Measurements from ENCODE around the gene RUFY1.

RUFY1 gene

GRCh38 chr5:179577286-179577960 is 27.1 kb downstream of the RUFY1 start:
- Histone ChIP-seq H3K27ac (ENCODE audit: low read length) (no peak overlapping the region), H3K36me3 (ENCODE audit: control insufficient read depth in 1 of 2, insufficient read depth in 2 of 2, low read length in 2 of 2) (peaks cover 19 to 38% of the 10 kb centered on the region in 2 donors), H3K4me1 (ENCODE audit: control insufficient read depth in 1 of 2, insufficient read depth in 2 of 2, low read length in 2 of 2) (no peaks in the 10 kb centered on the region), H3K9me3 (ENCODE audit: control insufficient read depth in 1 of 2, low read length in 2 of 2) (no peaks in the 10 kb centered on the region), H3K4me3 (ENCODE audit: low read depth in 1 of 2, low read length in 2 of 2) (no peak overlapping the region), H3K27me3 (ENCODE audit: low read depth, low read length) (no peaks in the 10 kb centered on the region)

- Histone ChIP-seq H3K27me3 (ENCODE audit: low read depth, low read length) (no peaks in the 10 kb centered on the region), H3K27ac (ENCODE audit: low read length) (no peak overlapping the region), H3K36me3 (ENCODE audit: control insufficient read depth in 1 of 2, insufficient read depth in 2 of 2, low read length in 2 of 2) (peaks cover 28 to 53% of the 10 kb centered on the region in 2 donors), H3K4me3 (ENCODE audit: low read depth in 1 of 2, low read length in 2 of 2) (no peak overlapping the region), H3K9me3 (ENCODE audit: control insufficient read depth in 1 of 2, low read length in 2 of 2) (no peaks in the 10 kb centered on the region), H3K4me1 (ENCODE audit: control insufficient read depth in 1 of 2, insufficient read depth in 2 of 2, low read length in 2 of 2) (no peaks in the 10 kb centered on the region)
Measured at GRCh38 chr5:179585941-179586401, 35.6 kb downstream of the RUFY1 start.

- no peak overlapping the region for H3K27ac ChIP-seq (ENCODE audit: low read length)
- no peaks in the 10 kb centered on the region for H3K9me3 ChIP-seq (ENCODE audit: control insufficient read depth in 1 of 2, low read length in 2 of 2)
- H3K36me3 ChIP-seq (ENCODE audit: control insufficient read depth in 1 of 2, insufficient read depth in 2 of 2, low read length in 2 of 2) = peaks cover 37 to 57% of the 10 kb centered on the region in 2 donors
- H3K4me3 ChIP-seq (ENCODE audit: low read depth in 1 of 2, low read length in 2 of 2) = no peak overlapping the region
- no peaks in the 10 kb centered on the region for H3K4me1 ChIP-seq (ENCODE audit: control insufficient read depth in 1 of 2, insufficient read depth in 2 of 2, low read length in 2 of 2)
- H3K27me3 ChIP-seq (ENCODE audit: low read depth, low read length) = no peaks in the 10 kb centered on the region
Measured at GRCh38 chr5:179588166-179588565, 37.8 kb downstream of the RUFY1 start.

- Histone ChIP-seq H3K4me1 (ENCODE audit: control insufficient read depth in 1 of 2, insufficient read depth in 2 of 2, low read length in 2 of 2) (no peaks in the 10 kb centered on the region), H3K36me3 (ENCODE audit: control insufficient read depth in 1 of 2, insufficient read depth in 2 of 2, low read length in 2 of 2) (peaks cover 49 to 86% of the 10 kb centered on the region in 2 donors)
Measured at GRCh38 chr5:179595916-179596315, 45.6 kb downstream of the RUFY1 start.

GRCh38 chr5:179596421-179596820 is 46.1 kb downstream of the RUFY1 start:
- Histone ChIP-seq H3K27me3 (ENCODE audit: low read depth, low read length) (no peaks in the 10 kb centered on the region), H3K9me3 (ENCODE audit: control insufficient read depth in 1 of 2, low read length in 2 of 2) (no peaks in the 10 kb centered on the region), H3K27ac (ENCODE audit: low read length) (no peak overlapping the region), H3K4me3 (ENCODE audit: low read depth in 1 of 2, low read length in 2 of 2) (no peak overlapping the region), H3K4me1 (ENCODE audit: control insufficient read depth in 1 of 2, insufficient read depth in 2 of 2, low read length in 2 of 2) (no peaks in the 10 kb centered on the region), H3K36me3 (ENCODE audit: control insufficient read depth in 1 of 2, insufficient read depth in 2 of 2, low read length in 2 of 2) (peaks cover 49 to 86% of the 10 kb centered on the region in 2 donors)

More at GRCh38 chr5:179595916-179596315, 45.6 kb downstream of the RUFY1 start:
- Histone ChIP-seq H3K9me3 (ENCODE audit: control insufficient read depth in 1 of 2, low read length in 2 of 2) (no peaks in the 10 kb centered on the region), H3K27ac (ENCODE audit: low read length) (no peak overlapping the region), H3K27me3 (ENCODE audit: low read depth, low read length) (no peaks in the 10 kb centered on the region), H3K4me3 (ENCODE audit: low read depth in 1 of 2, low read length in 2 of 2) (no peak overlapping the region)

- H3K4me3 ChIP-seq (ENCODE audit: low read depth in 1 of 2, low read length in 2 of 2) = no peak overlapping the region
- no peaks in the 10 kb centered on the region for H3K27me3 ChIP-seq (ENCODE audit: low read depth, low read length)
- no peak overlapping the region for H3K27ac ChIP-seq (ENCODE audit: low read length)
- H3K36me3 ChIP-seq (ENCODE audit: control insufficient read depth in 1 of 2, insufficient read depth in 2 of 2, low read length in 2 of 2) = peaks cover 47 to 74% of the 10 kb centered on the region in 2 donors
- H3K4me1 ChIP-seq (ENCODE audit: control insufficient read depth in 1 of 2, insufficient read depth in 2 of 2, low read length in 2 of 2) = no peaks in the 10 kb centered on the region
- no peaks in the 10 kb centered on the region for H3K9me3 ChIP-seq (ENCODE audit: control insufficient read depth in 1 of 2, low read length in 2 of 2)
Measured at GRCh38 chr5:179599100-179599499, 48.7 kb downstream of the RUFY1 start.

GRCh38 chr5:179599566-179599965 is 49.2 kb downstream of the RUFY1 start:
- peaks cover 47 to 72% of the 10 kb centered on the region in 2 donors for H3K36me3 ChIP-seq (ENCODE audit: control insufficient read depth in 1 of 2, insufficient read depth in 2 of 2, low read length in 2 of 2)
- H3K4me1 ChIP-seq (ENCODE audit: control insufficient read depth in 1 of 2, insufficient read depth in 2 of 2, low read length in 2 of 2) = peaks cover 0 to 2% of the 10 kb centered on the region in 2 donors
- no peaks in the 10 kb centered on the region for H3K9me3 ChIP-seq (ENCODE audit: control insufficient read depth in 1 of 2, low read length in 2 of 2)
- no peak overlapping the region for H3K27ac ChIP-seq (ENCODE audit: low read length)
- no peaks in the 10 kb centered on the region for H3K27me3 ChIP-seq (ENCODE audit: low read depth, low read length)
- H3K4me3 ChIP-seq (ENCODE audit: low read depth in 1 of 2, low read length in 2 of 2) = no peak overlapping the region

GRCh38 chr5:179599973-179600372 is 49.6 kb downstream of the RUFY1 start:
- Histone ChIP-seq H3K4me3 (ENCODE audit: low read depth in 1 of 2, low read length in 2 of 2) (no peak overlapping the region), H3K27me3 (ENCODE audit: low read depth, low read length) (no peaks in the 10 kb centered on the region), H3K4me1 (ENCODE audit: control insufficient read depth in 1 of 2, insufficient read depth in 2 of 2, low read length in 2 of 2) (peaks cover 0 to 6% of the 10 kb centered on the region in 2 donors), H3K9me3 (ENCODE audit: control insufficient read depth in 1 of 2, low read length in 2 of 2) (no peaks in the 10 kb centered on the region), H3K27ac (ENCODE audit: low read length) (no peak overlapping the region), H3K36me3 (ENCODE audit: control insufficient read depth in 1 of 2, insufficient read depth in 2 of 2, low read length in 2 of 2) (peaks cover 47 to 68% of the 10 kb centered on the region in 2 donors)

- Histone ChIP-seq H3K9me3 (ENCODE audit: control insufficient read depth in 1 of 2, low read length in 2 of 2) (no peaks in the 10 kb centered on the region), H3K4me3 (ENCODE audit: low read depth in 1 of 2, low read length in 2 of 2) (no peak overlapping the region), H3K36me3 (ENCODE audit: control insufficient read depth in 1 of 2, insufficient read depth in 2 of 2, low read length in 2 of 2) (peaks cover 39 to 64% of the 10 kb centered on the region in 2 donors), H3K27ac (ENCODE audit: low read length) (no peak overlapping the region), H3K27me3 (ENCODE audit: low read depth, low read length) (no peaks in the 10 kb centered on the region), H3K4me1 (ENCODE audit: control insufficient read depth in 1 of 2, insufficient read depth in 2 of 2, low read length in 2 of 2) (peaks cover 0 to 26% of the 10 kb centered on the region in 2 donors)
Measured at GRCh38 chr5:179601871-179602625, 51.7 kb downstream of the RUFY1 start.

GRCh38 chr5:179603308-179603707 is 53.0 kb downstream of the RUFY1 start:
- no peaks in the 10 kb centered on the region for H3K27me3 ChIP-seq (ENCODE audit: low read depth, low read length)
- H3K27ac ChIP-seq (ENCODE audit: low read length) = no peak overlapping the region
- H3K9me3 ChIP-seq (ENCODE audit: control insufficient read depth in 1 of 2, low read length in 2 of 2) = no peaks in the 10 kb centered on the region
- peaks cover 36 to 55% of the 10 kb centered on the region in 2 donors for H3K36me3 ChIP-seq (ENCODE audit: control insufficient read depth in 1 of 2, insufficient read depth in 2 of 2, low read length in 2 of 2)
- peaks cover 0 to 28% of the 10 kb centered on the region in 2 donors for H3K4me1 ChIP-seq (ENCODE audit: control insufficient read depth in 1 of 2, insufficient read depth in 2 of 2, low read length in 2 of 2)
- no peak overlapping the region for H3K4me3 ChIP-seq (ENCODE audit: low read depth in 1 of 2, low read length in 2 of 2)

- Histone ChIP-seq H3K27me3 (ENCODE audit: low read depth, low read length) (no peaks in the 10 kb centered on the region), H3K4me3 (ENCODE audit: low read depth in 1 of 2, low read length in 2 of 2) (no peak overlapping the region), H3K4me1 (ENCODE audit: control insufficient read depth in 1 of 2, insufficient read depth in 2 of 2, low read length in 2 of 2) (peaks cover 0 to 29% of the 10 kb centered on the region in 2 donors), H3K36me3 (ENCODE audit: control insufficient read depth in 1 of 2, insufficient read depth in 2 of 2, low read length in 2 of 2) (peaks cover 32 to 49% of the 10 kb centered on the region in 2 donors), H3K27ac (ENCODE audit: low read length) (peak overlapping the region; percentile 49), H3K9me3 (ENCODE audit: control insufficient read depth in 1 of 2, low read length in 2 of 2) (no peaks in the 10 kb centered on the region)
Measured at GRCh38 chr5:179605026-179605833, 54.9 kb downstream of the RUFY1 start.
